Liver (tissue), 9 donors: ENCODE results near the gene GRIK2. TPM values are rescaled to one million over a fixed set of nuclear protein-coding genes. Genes with fewer than 3 reads are reported as not detected.

Source experiments
- DNase-seq: peaks from one replicate; pipeline ENCODE4 v3.0.0-alpha.2; 2017; ENCODE audit warnings: low spot score
- H3K27ac ChIP-seq, 2 donors: one replicate each; pipeline ENCODE4 v1.7.0; 2013; ENCODE audit warnings: inconsistent platforms in 2 of 2, low read length in 2 of 2, control low read depth in 1 of 2, low read depth in 1 of 2, mild to moderate bottlenecking in 1 of 2
- H3K27me3 ChIP-seq, 4 donors: one replicate each; pipeline versions ENCODE4 v1.6.1 to v1.7.0; 2013; ENCODE audit warnings: low read length in 3 of 4, inconsistent platforms in 1 of 4, mild to moderate bottlenecking in 1 of 4, moderate library complexity in 1 of 4; ENCODE audit not compliant: control insufficient read depth in 4 of 4, insufficient read depth in 4 of 4
- H3K36me3 ChIP-seq, 4 donors: one replicate each; pipeline versions ENCODE4 v1.6.1 to v1.7.0; 2013; ENCODE audit warnings: low read length in 3 of 4, mild to moderate bottlenecking in 3 of 4, low read depth in 1 of 4, moderate library complexity in 1 of 4; ENCODE audit not compliant: control insufficient read depth in 4 of 4, insufficient read depth in 3 of 4
- H3K4me1 ChIP-seq, 4 donors: one replicate each; pipeline versions ENCODE4 v1.6.1 to v1.7.0; 2013; ENCODE audit warnings: low read length in 3 of 4, mild to moderate bottlenecking in 3 of 4, moderate library complexity in 1 of 4; ENCODE audit not compliant: control insufficient read depth in 4 of 4, insufficient read depth in 4 of 4
- H3K4me3 ChIP-seq, 3 donors: one replicate each; pipeline versions ENCODE4 v1.6.1 to v1.7.0; 2013; ENCODE audit warnings: low read length in 3 of 3, control low read depth in 1 of 3, low read depth in 1 of 3, mild to moderate bottlenecking in 1 of 3
- H3K9ac ChIP-seq, 2 donors: one replicate each; pipeline ENCODE4 v1.7.0; 2013; ENCODE audit warnings: low read length in 2 of 2, mild to moderate bottlenecking in 2 of 2, moderate library complexity in 2 of 2, control low read depth in 1 of 2, low read depth in 1 of 2
- H3K9me3 ChIP-seq, 4 donors: one replicate each; pipeline versions ENCODE4 v1.6.1 to v1.7.0; 2013; ENCODE audit warnings: low read length in 3 of 4; ENCODE audit not compliant: control insufficient read depth in 4 of 4
- EGR1 ChIP-seq, 2 donors: IDR thresholded peaks; 2 replicates each; pipeline ENCODE4 v1.6.1; 2016 to 2018; ENCODE audit warnings: antibody characterized with exemption in 2 of 2, low read depth in 2 of 2
- FOXA1 ChIP-seq: IDR thresholded peaks from 2 replicates; pipeline ENCODE4 v1.6.1; 2016; ENCODE audit warnings: antibody characterized with exemption
- FOXA2 ChIP-seq: IDR thresholded peaks from 2 replicates; pipeline ENCODE4 v1.6.1; 2016; ENCODE audit warnings: antibody characterized with exemption
- GABPA ChIP-seq, 2 donors: IDR thresholded peaks in 1 of 2; conservative IDR thresholded peaks in 1 of 2; 2 replicates each; pipeline ENCODE4 v1.6.1; 2016; ENCODE audit warnings: antibody characterized with exemption in 2 of 2, mild to moderate bottlenecking in 1 of 2, moderate library complexity in 1 of 2
- HNF4A ChIP-seq, 2 donors: conservative IDR thresholded peaks; 2 replicates each; pipeline ENCODE4 v1.6.1; 2016; ENCODE audit warnings: antibody characterized with exemption in 2 of 2, mild to moderate bottlenecking in 2 of 2
- HNF4G ChIP-seq: IDR thresholded peaks from 2 replicates; pipeline ENCODE4 v1.6.1; 2016; ENCODE audit warnings: antibody characterized with exemption
- JUND ChIP-seq, 2 donors: IDR thresholded peaks; 2 replicates each; pipeline ENCODE4 v1.6.1; 2016; ENCODE audit warnings: antibody characterized with exemption in 2 of 2
- MAX ChIP-seq: IDR thresholded peaks from 2 replicates; pipeline ENCODE4 v1.6.1; 2016; ENCODE audit warnings: antibody characterized with exemption
- NR2F2 ChIP-seq: IDR thresholded peaks from 2 replicates; pipeline ENCODE4 v1.6.1; 2016; ENCODE audit warnings: antibody characterized with exemption
- RAD21 ChIP-seq, 2 donors: IDR thresholded peaks; 2 replicates each; pipeline ENCODE4 v1.6.1; 2016; ENCODE audit warnings: antibody characterized with exemption in 2 of 2, mild to moderate bottlenecking in 2 of 2
- REST ChIP-seq: IDR thresholded peaks from 2 replicates; pipeline ENCODE4 v1.6.1; 2016; ENCODE audit warnings: antibody characterized with exemption, mild to moderate bottlenecking
- RXRA ChIP-seq, 2 donors: IDR thresholded peaks; 2 replicates each; pipeline ENCODE4 v1.6.1; 2017 to 2018; ENCODE audit warnings: antibody characterized with exemption in 2 of 2, mild to moderate bottlenecking in 1 of 2
- SP1 ChIP-seq: IDR thresholded peaks from 2 replicates; pipeline ENCODE4 v1.6.1; 2018; ENCODE audit warnings: antibody characterized with exemption, mild to moderate bottlenecking
- TAF1 ChIP-seq: conservative IDR thresholded peaks from 2 replicates; pipeline ENCODE4 v1.6.1; 2016; ENCODE audit warnings: antibody characterized with exemption, mild to moderate bottlenecking
- YY1 ChIP-seq: IDR thresholded peaks from 2 replicates; pipeline ENCODE4 v1.6.1; 2016; ENCODE audit warnings: antibody characterized with exemption, mild to moderate bottlenecking
- WGBS: extraction: QIAGEN DNeasy Blood & Tissue Kit; methylation state at CpG from one replicate; pipeline ENCODE4 v1.1.7; 2013; 5-methylcytosine and 5-hydroxymethylcytosine counted together
- polyA plus RNA-seq, 2 donors: library from polyadenylated mRNA; stranded (reverse) in 1 of 2; unstranded in 1 of 2; fragments of 200-250 nt in 1 of 2; fragments of >200 nt in 1 of 2; fragmentation: Nextera tagmentation in 1 of 2; extraction: Ambion mirVana in 1 of 2; gene quantifications; one replicate each; pipeline versions ENCODE4 v1.2.1 to v1.2.3, GENCODE V29; 2013 to 2015
- total RNA-seq, 2 donors: library from RNA; depleted of rRNA; stranded (reverse); fragments of >200 nt; gene quantifications; one replicate each; pipeline ENCODE4 v1.2.3, GENCODE V29; 2014
- TF ChIP-seq, protein P1 (sequence below): fragments of 150-350 bp; IDR thresholded peaks from 2 replicates; pipeline ENCODE4 v1.5.1; 2017; ENCODE audit warnings: improper control_type of control experiment, low read depth, low read length; ENCODE audit not compliant: missing input control
- TF ChIP-seq, protein P2 (sequence below): IDR thresholded peaks from 2 replicates; pipeline ENCODE4 v1.6.1; 2016; ENCODE audit warnings: antibody characterized with exemption
- TF ChIP-seq, protein P3 (sequence below): IDR thresholded peaks from 2 replicates; pipeline ENCODE4 v1.6.1; 2016; ENCODE audit warnings: antibody characterized with exemption
- donor health status: healthy.
- donor health status: healthy.
- donor health status: healthy.
- donor health status: healthy.
- donor health status: healthy.

Gene GRIK2
- total and polyA plus RNA-seq, 4 donors, result 0.02 to 0.17 (median 0.05) TPM

DNA sequence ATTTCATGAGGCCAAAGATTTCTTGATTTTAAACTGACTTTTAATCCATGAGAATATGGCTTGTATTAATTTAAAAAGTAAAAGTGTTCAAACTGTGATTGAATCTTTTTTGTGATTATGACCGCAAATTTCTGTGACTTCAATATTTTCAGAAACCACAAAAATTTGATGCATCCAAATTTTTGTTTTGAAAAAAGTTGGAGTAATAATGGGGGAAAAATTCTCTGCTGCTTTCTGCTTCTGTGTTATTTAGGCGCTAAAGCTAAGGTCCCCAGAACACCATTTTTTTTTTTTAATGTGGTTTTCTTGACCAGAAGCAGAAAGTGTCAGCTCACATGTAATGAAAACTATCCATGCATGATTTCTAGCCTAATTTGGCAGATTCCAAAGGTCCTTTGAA lies 65.3 kb downstream of the GRIK2 start:
- TF ChIP-seq, protein P1, sequence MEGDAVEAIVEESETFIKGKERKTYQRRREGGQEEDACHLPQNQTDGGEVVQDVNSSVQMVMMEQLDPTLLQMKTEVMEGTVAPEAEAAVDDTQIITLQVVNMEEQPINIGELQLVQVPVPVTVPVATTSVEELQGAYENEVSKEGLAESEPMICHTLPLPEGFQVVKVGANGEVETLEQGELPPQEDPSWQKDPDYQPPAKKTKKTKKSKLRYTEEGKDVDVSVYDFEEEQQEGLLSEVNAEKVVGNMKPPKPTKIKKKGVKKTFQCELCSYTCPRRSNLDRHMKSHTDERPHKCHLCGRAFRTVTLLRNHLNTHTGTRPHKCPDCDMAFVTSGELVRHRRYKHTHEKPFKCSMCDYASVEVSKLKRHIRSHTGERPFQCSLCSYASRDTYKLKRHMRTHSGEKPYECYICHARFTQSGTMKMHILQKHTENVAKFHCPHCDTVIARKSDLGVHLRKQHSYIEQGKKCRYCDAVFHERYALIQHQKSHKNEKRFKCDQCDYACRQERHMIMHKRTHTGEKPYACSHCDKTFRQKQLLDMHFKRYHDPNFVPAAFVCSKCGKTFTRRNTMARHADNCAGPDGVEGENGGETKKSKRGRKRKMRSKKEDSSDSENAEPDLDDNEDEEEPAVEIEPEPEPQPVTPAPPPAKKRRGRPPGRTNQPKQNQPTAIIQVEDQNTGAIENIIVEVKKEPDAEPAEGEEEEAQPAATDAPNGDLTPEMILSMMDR, result no peak
- TF ChIP-seq NR2F2, result no peak
- no peak for TF ChIP-seq JUND (IDR thresholded peaks at IDR 0.05)
- no peak for TF ChIP-seq GABPA (IDR thresholded peaks at IDR 0.05 in 1 of 2, conservative IDR thresholded peaks at IDR 0.05 in 1 of 2)
- TF ChIP-seq FOXA2, result no peak
- TF ChIP-seq RAD21 (IDR thresholded peaks at IDR 0.05), result no peak
- TF ChIP-seq YY1, result no peak
- Histone ChIP-seq H3K36me3 (no peaks in the 10 kb centered on the region), H3K27me3 (no peaks in the 10 kb centered on the region), H3K9me3 (no peaks in the 10 kb centered on the region), H3K4me1 (no peaks in the 10 kb centered on the region), H3K4me3 (no peak overlapping the region), H3K27ac (no peak overlapping the region), H3K9ac (no peak overlapping the region)
- no peak for DNase-seq
- WGBS, result 94% methylated on average over 2 of the region's 2 CpGs

DNA sequence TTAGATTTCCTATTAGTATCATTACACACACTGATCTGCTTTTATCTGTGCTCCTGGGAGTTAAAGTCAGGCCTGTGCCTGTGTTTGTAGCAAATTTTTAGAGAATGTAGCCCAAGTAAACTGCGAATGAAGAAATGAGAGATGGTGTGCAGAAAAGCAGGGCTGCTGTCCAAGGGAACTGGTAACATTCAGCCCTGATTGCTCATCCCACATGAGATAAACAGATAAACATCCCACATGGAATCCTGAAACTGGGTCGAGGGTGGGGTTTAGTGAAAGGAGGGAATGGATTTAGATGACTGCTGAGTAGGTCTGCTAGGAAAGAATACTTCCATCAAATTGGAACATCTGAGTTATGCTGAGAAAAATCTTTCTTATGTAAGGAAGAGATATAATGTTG lies 69.1 kb downstream of the GRIK2 start:
- Histone ChIP-seq H3K9ac (no peak overlapping the region), H3K27me3 (no peaks in the 10 kb centered on the region), H3K36me3 (no peaks in the 10 kb centered on the region), H3K27ac (no peak overlapping the region), H3K4me3 (no peak overlapping the region), H3K9me3 (no peaks in the 10 kb centered on the region), H3K4me1 (no peaks in the 10 kb centered on the region)
- WGBS, result 45% methylated on average over 2 of the region's 2 CpGs
- DNase-seq, result no peak
- TF ChIP-seq, protein P1, result no peak
- no peak for TF ChIP-seq YY1
- TF ChIP-seq, protein P2, sequence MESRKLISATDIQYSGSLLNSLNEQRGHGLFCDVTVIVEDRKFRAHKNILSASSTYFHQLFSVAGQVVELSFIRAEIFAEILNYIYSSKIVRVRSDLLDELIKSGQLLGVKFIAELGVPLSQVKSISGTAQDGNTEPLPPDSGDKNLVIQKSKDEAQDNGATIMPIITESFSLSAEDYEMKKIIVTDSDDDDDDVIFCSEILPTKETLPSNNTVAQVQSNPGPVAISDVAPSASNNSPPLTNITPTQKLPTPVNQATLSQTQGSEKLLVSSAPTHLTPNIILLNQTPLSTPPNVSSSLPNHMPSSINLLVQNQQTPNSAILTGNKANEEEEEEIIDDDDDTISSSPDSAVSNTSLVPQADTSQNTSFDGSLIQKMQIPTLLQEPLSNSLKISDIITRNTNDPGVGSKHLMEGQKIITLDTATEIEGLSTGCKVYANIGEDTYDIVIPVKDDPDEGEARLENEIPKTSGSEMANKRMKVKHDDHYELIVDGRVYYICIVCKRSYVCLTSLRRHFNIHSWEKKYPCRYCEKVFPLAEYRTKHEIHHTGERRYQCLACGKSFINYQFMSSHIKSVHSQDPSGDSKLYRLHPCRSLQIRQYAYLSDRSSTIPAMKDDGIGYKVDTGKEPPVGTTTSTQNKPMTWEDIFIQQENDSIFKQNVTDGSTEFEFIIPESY, result no peak
- TF ChIP-seq JUND (IDR thresholded peaks at IDR 0.05), result no peak
- TF ChIP-seq FOXA2, result no peak
- TF ChIP-seq FOXA1, result no peak
- TF ChIP-seq, protein P3, sequence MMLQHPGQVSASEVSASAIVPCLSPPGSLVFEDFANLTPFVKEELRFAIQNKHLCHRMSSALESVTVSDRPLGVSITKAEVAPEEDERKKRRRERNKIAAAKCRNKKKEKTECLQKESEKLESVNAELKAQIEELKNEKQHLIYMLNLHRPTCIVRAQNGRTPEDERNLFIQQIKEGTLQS, result no peak
- no peak for TF ChIP-seq NR2F2
- TF ChIP-seq HNF4G, result no peak
- no peak for TF ChIP-seq RXRA (IDR thresholded peaks at IDR 0.05)
- no peak for TF ChIP-seq HNF4A (conservative IDR thresholded peaks at IDR 0.05)
- no peak for TF ChIP-seq REST
- TF ChIP-seq RAD21 (IDR thresholded peaks at IDR 0.05), result no peak
- TF ChIP-seq TAF1, result no peak
- no peak for TF ChIP-seq SP1
- no peak for TF ChIP-seq MAX
- TF ChIP-seq EGR1 (IDR thresholded peaks at IDR 0.05; ENCODE audit: low read depth in 2 of 2), result no peak
- no peak for TF ChIP-seq GABPA (IDR thresholded peaks at IDR 0.05 in 1 of 2, conservative IDR thresholded peaks at IDR 0.05 in 1 of 2)
